ENCODE measurements around the gene ZNF784.

- TF ChIP-seq CTCF (IDR thresholded peaks at IDR 0.05) (no peak), EP300 (IDR thresholded peaks at IDR 0.05) (no peak)
These were observed 30.0 kb upstream of the ZNF784 start for GRCh38 chr19:55654323-55654867.
